ENCODE results near the gene CCDC47.
"Not testable (repeated sequence)": the region's sequence is repeated elsewhere in the genome, so short reads cannot be mapped to it uniquely, and the experiment has no call there.

The CCDC47 gene

DNA sequence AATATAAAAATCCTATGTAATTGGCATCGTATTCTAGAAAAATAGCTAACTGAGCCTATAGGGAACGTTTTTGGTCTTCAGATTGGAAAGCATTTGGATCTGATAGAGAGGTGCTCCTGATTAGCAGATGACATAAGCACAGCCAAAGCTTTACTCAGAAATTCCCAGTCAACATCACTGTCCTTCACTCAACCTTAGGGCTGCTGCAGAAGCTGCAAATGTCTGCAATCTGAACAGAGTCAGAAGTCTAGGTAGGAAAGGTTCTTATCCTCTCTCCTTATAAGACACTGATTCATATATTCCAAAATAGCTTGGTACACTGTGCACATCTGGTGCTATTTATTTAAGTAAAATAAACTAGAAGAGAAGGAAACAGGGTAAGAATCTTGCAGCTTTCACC, 51.0 kb downstream of the CCDC47 start:
- H3K27ac ChIP-seq: no peak overlapping the region
- TF ChIP-seq, protein P1, sequence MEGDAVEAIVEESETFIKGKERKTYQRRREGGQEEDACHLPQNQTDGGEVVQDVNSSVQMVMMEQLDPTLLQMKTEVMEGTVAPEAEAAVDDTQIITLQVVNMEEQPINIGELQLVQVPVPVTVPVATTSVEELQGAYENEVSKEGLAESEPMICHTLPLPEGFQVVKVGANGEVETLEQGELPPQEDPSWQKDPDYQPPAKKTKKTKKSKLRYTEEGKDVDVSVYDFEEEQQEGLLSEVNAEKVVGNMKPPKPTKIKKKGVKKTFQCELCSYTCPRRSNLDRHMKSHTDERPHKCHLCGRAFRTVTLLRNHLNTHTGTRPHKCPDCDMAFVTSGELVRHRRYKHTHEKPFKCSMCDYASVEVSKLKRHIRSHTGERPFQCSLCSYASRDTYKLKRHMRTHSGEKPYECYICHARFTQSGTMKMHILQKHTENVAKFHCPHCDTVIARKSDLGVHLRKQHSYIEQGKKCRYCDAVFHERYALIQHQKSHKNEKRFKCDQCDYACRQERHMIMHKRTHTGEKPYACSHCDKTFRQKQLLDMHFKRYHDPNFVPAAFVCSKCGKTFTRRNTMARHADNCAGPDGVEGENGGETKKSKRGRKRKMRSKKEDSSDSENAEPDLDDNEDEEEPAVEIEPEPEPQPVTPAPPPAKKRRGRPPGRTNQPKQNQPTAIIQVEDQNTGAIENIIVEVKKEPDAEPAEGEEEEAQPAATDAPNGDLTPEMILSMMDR (conservative IDR thresholded peaks at IDR 0.05): no peak
- no peak for TF ChIP-seq ZFX (IDR thresholded peaks at IDR 0.05)

DNA sequence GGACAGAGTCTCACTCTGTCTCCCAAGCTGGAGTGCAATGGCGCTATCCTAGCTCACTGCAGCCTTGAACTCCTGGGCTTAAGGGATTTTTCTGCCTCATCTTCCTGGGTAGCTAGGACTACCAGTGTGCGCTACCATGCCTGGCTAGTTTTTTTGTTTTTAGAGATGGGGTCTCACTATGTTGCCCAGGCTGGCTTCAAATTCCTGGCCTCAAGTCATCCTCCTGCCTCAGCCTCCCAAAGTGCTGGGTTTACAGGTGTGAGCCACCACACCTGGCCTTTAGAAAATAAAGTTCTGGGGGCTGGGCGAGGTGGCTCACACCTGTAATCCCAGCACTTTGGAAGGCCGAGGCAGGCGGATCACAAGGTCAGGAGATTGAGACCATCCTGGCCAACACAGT, 53.2 kb downstream of the CCDC47 start:
- H3K27ac ChIP-seq: not testable (repeated sequence)

DNA sequence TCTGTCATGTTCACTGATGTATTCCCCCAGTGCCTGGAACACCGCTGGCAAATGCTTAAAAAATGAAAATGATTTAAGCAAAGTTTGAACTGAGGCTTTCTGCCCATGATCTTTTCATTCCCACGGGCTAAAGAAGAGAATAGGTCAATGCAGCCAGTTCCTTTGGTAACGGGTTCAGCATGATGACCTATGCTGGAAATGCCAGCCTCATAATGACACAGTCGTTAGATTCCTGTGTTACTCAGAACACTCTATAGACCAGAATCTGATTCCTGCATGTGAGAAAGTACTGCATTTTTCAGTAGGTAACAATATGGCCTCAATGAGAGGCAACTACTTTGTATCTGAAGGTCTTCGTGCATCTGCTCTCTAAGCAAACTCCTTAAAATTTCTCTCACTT, 54.4 kb downstream of the CCDC47 start:
- no peak for TF ChIP-seq ZFX (IDR thresholded peaks at IDR 0.05)
- TF ChIP-seq, protein P1 (conservative IDR thresholded peaks at IDR 0.05): no peak
- no peak overlapping the region for H3K27ac ChIP-seq

DNA sequence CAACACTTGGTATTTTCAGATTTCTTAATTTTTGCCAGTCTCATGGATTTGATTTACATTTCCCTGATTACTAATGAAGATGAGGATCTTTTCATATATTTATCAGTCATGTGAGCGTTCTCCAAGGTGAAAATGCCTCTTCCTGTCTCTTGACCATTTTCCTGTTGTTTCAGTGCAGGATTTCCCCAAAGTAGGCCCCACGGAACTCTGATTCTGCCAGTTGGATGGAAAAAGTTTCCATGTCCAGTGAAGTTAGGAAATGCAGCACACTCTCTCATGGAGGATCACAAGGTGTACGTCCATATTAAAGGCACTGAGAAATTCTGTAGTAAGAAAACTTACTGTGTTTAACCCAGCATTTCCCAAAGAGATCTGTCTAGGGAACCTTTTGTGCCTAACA, 57.0 kb downstream of the CCDC47 start:
- TF ChIP-seq, protein P1 (conservative IDR thresholded peaks at IDR 0.05): no peak
- no peak for TF ChIP-seq ZFX (IDR thresholded peaks at IDR 0.05)
- H3K27ac ChIP-seq: no peak overlapping the region

DNA sequence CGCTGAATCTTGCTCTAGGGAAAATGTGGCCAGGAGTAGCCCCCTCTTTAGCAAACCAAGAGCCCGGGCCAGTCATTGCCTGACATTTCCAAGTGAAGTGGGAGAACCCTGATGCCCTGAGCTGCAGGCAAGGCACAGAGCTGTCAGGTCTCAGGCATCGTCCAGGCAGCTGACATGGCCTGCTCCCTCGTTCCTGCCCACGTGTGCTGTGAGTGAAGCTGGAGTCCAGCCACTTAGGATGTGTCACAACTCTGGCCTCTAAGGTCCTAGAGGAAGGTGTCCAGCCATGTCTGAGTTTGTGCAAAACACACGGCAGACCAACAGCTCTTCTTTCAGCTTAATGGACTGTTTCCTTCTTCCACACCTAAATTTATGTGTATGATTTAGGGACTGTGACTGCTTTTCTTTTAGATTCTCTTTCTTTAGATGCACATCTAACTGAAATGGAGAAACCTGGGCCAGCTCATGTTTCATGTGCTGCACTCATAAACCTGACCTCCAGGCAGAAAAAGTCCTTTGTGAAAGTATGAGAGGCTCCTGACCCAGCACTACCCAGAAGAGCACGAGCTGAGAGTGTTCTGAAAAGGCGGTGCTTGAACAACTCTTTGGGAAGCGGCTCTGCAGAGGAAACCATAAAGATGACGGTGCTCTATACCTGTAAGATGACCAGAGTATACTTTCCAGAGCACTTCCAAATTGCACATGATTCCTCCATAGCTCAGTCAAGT, 58.7 kb downstream of the CCDC47 start:
- no peak overlapping the region for H3K27ac ChIP-seq
- no peak for TF ChIP-seq ZFX (IDR thresholded peaks at IDR 0.05)
- TF ChIP-seq, protein P1 (conservative IDR thresholded peaks at IDR 0.05): no peak

DNA sequence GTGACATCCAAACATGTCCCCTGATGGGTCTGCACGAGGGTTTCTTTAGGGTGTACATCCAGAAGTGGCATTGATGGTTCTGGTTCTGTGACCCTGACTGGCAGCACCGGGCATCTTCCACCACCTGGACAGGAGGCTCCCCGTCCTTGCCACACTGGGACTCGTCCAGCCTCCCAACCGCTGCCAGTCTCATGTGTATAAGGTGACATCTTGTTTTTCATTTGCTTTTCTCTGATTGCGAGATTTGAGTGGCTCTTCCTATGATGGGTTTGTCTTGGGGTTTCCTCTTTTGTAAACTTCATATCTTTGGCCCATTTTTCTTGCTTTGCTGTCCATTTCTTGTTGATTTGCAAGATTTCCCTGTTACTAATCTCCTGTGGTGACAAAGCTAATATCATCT, 64.3 kb downstream of the CCDC47 start:
- no peak for TF ChIP-seq ZFX (IDR thresholded peaks at IDR 0.05)
- TF ChIP-seq, protein P1 (conservative IDR thresholded peaks at IDR 0.05): no peak
- H3K27ac ChIP-seq: no peak overlapping the region

DNA sequence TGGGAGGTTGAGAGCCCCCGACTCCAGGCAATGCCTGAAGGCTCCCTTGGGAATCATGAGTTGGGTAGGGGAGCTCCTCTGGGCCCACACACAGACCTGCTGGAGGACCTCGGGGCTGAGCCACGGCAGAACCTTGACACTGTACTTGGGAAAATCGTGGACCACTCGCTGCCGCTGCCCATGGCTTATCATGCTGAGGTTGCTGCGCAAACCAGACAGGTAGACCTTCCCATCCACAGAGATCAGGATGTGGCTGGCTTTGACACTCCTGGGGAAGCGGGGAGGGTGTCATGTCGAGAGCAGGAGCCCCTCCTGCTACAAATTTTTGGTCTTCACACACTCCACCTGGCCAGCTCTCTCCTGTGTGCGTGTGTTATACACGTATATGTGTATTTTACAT, 66.2 kb downstream of the CCDC47 start:
- TF ChIP-seq, protein P1 (conservative IDR thresholded peaks at IDR 0.05): no peak
- TF ChIP-seq ZFX (IDR thresholded peaks at IDR 0.05): no peak
- H3K27ac ChIP-seq: no peak overlapping the region
